Measurements from ENCODE around the gene KMT2C. TPM values are rescaled to one million over a fixed set of nuclear protein-coding genes. Genes with fewer than 3 reads are reported as not detected.
"Not testable (repeated sequence)": the region's sequence is repeated elsewhere in the genome, so short reads cannot be mapped to it uniquely, and the experiment has no call there.

KMT2C gene
- total RNA-seq, 2 experiments from 2014 or later: 36.2 to 39.8 TPM

- ChIA-PET POLR2A (no interaction called here), CTCF (no interaction called here)
These were observed 68.6 kb downstream of the KMT2C start for GRCh38 chr7:152367170-152367569.

- ChIA-PET POLR2A (no interaction called here), CTCF (no interaction called here)
These were observed 69.1 kb downstream of the KMT2C start for GRCh38 chr7:152366662-152367061.

GRCh38 chr7:152365982-152366603 is 69.7 kb downstream of the KMT2C start:
- ChIA-PET POLR2A (no interaction called here), CTCF (no interaction called here)

- ChIA-PET POLR2A (no interaction called here), CTCF (interaction anchor here (0.6 kb wide), 1 partner anchor 66 kb away, joined by 4 read pairs; no protein-coding TSS in a partner anchor)
These were observed 72.0 kb downstream of the KMT2C start for GRCh38 chr7:152363798-152364197.

- POLR2A ChIA-PET: no interaction called here
- CTCF ChIA-PET: no interaction called here
These were observed 73.5 kb downstream of the KMT2C start for GRCh38 chr7:152362128-152362926.

GRCh38 chr7:152355474-152356057 is 80.2 kb downstream of the KMT2C start:
- POLR2A ChIA-PET: no interaction called here

GRCh38 chr7:152354061-152354460 is 81.7 kb downstream of the KMT2C start:
- CTCF ChIA-PET: no interaction called here
- POLR2A ChIA-PET: no interaction called here

More at GRCh38 chr7:152355474-152356057, 80.2 kb downstream of the KMT2C start:
- CTCF ChIA-PET: no interaction called here

DNA sequence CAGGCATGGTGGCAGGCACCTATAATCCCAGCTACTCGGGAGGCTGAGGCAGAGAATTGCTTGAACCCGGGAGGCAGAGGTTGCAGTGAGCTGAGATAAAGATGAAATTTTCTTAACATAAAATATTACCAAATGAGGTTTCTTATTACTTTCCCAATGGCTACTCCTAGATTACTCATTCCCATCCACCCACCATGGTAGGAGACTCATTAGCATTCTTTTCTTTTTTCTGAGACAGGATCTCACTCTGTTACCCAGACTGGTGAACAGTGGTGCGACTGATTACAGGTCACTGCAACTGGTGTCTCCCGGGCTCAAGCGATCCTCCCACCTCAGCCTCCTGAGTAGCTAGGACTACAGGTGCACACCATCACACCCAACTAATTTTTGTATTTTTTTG is 82.5 kb downstream of the KMT2C start:
- CTCF ChIA-PET: not testable (repeated sequence)

GRCh38 chr7:152351747-152352146 is 84.1 kb downstream of the KMT2C start:
- POLR2A ChIA-PET: not testable (repeated sequence)
- CTCF ChIA-PET: interaction anchor here (0.8 kb wide), 1 partner anchor 13 kb away, joined by 3 read pairs; no protein-coding TSS in a partner anchor

More for the DNA sequence above, 82.5 kb downstream of the KMT2C start:
- POLR2A ChIA-PET: not testable (repeated sequence)

- ChIA-PET POLR2A (no interaction called here), CTCF (no interaction called here)
These were observed 84.6 kb downstream of the KMT2C start for GRCh38 chr7:152351168-152351567.

DNA sequence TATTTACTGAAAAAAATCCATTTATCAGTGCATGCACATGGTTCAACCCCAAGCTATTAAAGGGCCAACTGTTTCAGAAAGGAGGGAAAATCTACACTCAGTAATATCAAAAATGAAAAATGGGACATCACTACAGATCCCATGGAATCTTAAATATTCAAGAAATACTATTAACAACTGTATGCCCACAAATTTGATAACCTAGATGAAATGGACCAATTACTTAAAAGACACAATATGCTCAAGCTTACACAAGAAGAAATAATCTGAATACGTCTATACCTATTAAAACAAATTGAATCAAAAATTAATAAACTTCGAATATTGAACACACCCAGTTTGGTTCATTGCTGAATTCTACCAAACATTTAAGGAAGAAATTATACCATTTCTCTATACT is 87.9 kb downstream of the KMT2C start:
- CTCF ChIA-PET: no interaction called here
- POLR2A ChIA-PET: no interaction called here

- CTCF ChIA-PET: no interaction called here
- POLR2A ChIA-PET: no interaction called here
These were observed 91.5 kb downstream of the KMT2C start for GRCh38 chr7:152344253-152344652.

- CTCF ChIA-PET: no interaction called here
- POLR2A ChIA-PET: no interaction called here
These were observed 93.0 kb downstream of the KMT2C start for GRCh38 chr7:152342796-152343195.

DNA sequence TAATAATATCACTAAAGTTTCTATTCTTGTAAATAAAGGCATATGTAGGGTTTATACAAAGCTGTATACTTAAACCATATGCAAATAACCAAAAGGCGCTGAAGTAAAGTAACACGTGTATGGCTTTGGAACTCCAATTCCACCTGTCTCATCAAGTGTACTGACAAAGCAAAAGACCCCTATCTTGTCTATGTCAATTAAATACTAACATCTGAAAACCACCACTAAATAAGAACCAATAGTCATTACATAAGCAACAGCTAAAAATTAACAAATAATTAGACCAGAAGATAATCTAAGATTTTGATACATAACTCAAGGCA is 93.9 kb downstream of the KMT2C start:
- POLR2A ChIA-PET: interaction anchor here (0.5 kb wide), 1 partner anchor 271 kb away, joined by 4 read pairs; no protein-coding TSS in a partner anchor
- CTCF ChIA-PET: no interaction called here

DNA sequence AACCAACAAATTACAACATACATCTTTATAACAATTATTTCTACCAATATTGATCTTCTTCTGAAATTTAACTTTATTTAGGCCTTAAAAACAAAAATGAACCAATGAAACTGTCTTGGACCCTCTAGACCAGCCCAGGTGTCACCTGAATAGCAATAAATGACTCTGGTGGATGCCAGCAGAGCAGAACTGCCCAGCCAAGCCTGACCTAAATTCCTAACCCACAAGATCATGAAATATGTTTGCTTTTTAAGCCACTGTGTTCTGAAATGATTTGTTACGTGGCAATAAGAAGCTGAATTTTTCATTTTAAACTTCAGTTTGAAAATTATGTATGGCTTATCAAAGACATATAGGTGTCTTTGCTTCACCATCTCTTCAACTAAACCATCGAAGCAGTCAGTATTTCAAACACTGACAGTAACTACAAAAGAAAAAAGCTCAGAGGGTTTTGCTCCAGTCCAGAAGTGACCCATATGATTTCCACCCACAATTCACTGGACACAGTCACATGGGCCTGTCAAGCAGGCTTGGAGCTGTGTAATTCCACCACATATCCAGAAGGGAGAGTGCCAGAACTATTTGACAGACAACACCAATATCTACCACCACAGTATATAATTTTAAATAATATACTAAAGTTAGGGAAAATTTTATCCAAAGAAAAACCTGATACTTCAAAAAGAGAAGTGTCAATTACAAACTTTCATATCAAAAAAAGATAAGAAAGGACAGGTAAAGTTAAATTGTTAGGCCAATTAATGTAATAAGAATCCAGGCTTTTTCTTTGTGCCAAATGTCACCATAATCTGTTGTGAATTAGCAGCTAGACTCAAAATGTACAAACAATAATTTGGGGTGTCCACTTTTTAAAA is 94.5 kb downstream of the KMT2C start:
- POLR2A ChIA-PET: interaction anchor here (0.5 kb wide), 1 partner anchor 272 kb away, joined by 4 read pairs; no protein-coding TSS in a partner anchor
- CTCF ChIA-PET: no interaction called here

DNA sequence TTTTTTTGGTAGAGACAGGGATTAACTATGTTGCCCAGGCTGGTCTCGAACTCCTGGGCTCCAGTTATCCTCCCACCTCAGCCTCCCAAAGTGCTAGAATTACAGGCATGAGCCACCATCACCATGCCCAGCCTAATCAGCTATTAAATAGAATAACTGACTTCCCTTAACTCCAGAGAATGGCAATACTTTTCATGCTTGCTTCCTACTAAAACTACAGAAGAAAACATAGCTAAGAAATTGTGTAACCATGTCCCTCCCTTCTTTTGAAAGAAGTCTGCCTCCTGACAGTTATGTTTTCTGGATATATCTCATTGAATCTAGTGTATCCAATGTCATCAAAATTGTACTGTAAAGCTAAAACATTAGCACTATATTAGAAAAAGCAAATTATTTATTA is 95.6 kb downstream of the KMT2C start:
- ChIA-PET POLR2A (no interaction called here), CTCF (no interaction called here)

DNA sequence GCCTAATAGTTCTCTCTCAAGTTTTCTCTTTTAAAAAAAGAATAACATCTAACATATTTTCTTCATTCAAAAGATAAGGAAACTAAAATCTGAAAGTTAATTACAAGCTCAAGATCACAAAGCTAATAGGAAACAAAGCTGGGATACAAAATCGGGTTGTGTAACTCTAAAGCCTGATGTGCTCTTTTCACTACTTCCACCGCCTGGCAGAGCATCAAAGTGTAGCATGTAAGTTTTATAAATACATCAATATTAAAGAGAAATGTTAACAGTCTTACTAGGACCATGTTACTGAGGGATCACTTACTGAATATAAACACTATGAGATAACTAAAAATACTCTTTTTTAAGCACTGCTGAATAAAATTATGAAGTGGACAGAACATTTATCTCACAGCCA is 97.2 kb downstream of the KMT2C start:
- CTCF ChIA-PET: interaction anchor here (0.6 kb wide), 1 partner anchor 387 kb away, joined by 4 read pairs; no protein-coding TSS in a partner anchor

GRCh38 chr7:152336754-152337368 is 98.9 kb downstream of the KMT2C start:
- ChIA-PET CTCF (interaction anchor here (1.3 to 1.4 kb wide), 2 partner anchors 16 to 21 kb away, joined by 3 read pairs; no protein-coding TSS in a partner anchor), POLR2A (no interaction called here)

More for the DNA sequence above, 97.2 kb downstream of the KMT2C start:
- POLR2A ChIA-PET: no interaction called here

GRCh38 chr7:152335900-152336571 is 99.8 kb downstream of the KMT2C start:
- ChIA-PET CTCF (interaction anchor here (1.3 to 1.4 kb wide), 2 partner anchors 16 to 20 kb away, joined by 3 read pairs; no protein-coding TSS in a partner anchor), POLR2A (no interaction called here)
